NB4 (cell line): ENCODE results near the gene SYP.

ENCODE experiments used
- CTCF ChIP-seq: IDR thresholded peaks from one replicate; pipeline ENCODE4 v1.5.1; 2012; ENCODE audit warnings: low read depth, low read length
- POLR2A ChIP-seq: IDR thresholded peaks from 2 replicates; pipeline ENCODE4 v1.6.1; 2011; ENCODE audit warnings: mild to moderate bottlenecking; ENCODE audit not compliant: insufficient read length; ENCODE audit errors: extremely low read depth

- TF ChIP-seq CTCF: no peak
- peak; percentile 93 for TF ChIP-seq POLR2A
Measured at GRCh38 chrX:49199906-49200771, at the start of gene SYP.
